Activated T-cell treated with anti-CD3 and anti-CD28 coated beads, Interleukin-2, amount 50 U/mL, for 1 hour (primary cell): ENCODE data around the gene DRICH1.
"Not testable (repeated sequence)": the region's sequence is repeated elsewhere in the genome, so short reads cannot be mapped to it uniquely, and the experiment has no call there.

Experiments used
- DNase-seq: peaks from one replicate; pipeline ENCODE4 v3.0.0-alpha.2; 2020

The DRICH1 gene

GRCh38 chr22:23565915-23566704, 66.0 kb downstream of the DRICH1 start:
- no peak for DNase-seq

GRCh38 chr22:23565305-23565914, 66.7 kb downstream of the DRICH1 start:
- DNase-seq = no peak

- no peak for DNase-seq
These were observed 67.8 kb downstream of the DRICH1 start for GRCh38 chr22:23564276-23564675.

- DNase-seq = peak; percentile 6
These were observed 69.0 kb downstream of the DRICH1 start for GRCh38 chr22:23563111-23563510.

- no peak for DNase-seq
These were observed 69.9 kb downstream of the DRICH1 start for GRCh38 chr22:23562186-23562585.

- DNase-seq = peak; percentile 3
These were observed 71.1 kb downstream of the DRICH1 start for GRCh38 chr22:23561025-23561510.

- DNase-seq = not testable (repeated sequence)
These were observed 71.9 kb downstream of the DRICH1 start for GRCh38 chr22:23560215-23560614.
